Measurements from ENCODE around the gene CACNA2D4.

The CACNA2D4 gene

GRCh38 chr12:1920971-1921370, 2.5 kb upstream of the CACNA2D4 start:
- Histone ChIP-seq H3F3A (ENCODE audit: insufficient read depth, low read length) (no peaks in the 10 kb centered on the region), H3K9me3 (replicated peaks; ENCODE audit: insufficient read depth, low read length) (no peaks in the 10 kb centered on the region), H3K27ac (ENCODE audit: low read length) (no peak overlapping the region), H3K4me2 (ENCODE audit: low read depth, low read length) (no peak overlapping the region), H3K9me2 (replicated peaks; ENCODE audit: insufficient read depth, low read length) (no peaks in the 10 kb centered on the region), H3K36me3 (replicated peaks; ENCODE audit: insufficient read depth, low read length) (no peaks in the 10 kb centered on the region), H2AFZ (ENCODE audit: low read length) (no peak overlapping the region), H4K20me1 (ENCODE audit: insufficient read depth, low read length) (no peaks in the 10 kb centered on the region), H3K79me2 (ENCODE audit: low read length) (no peaks in the 10 kb centered on the region), H3K4me3 (ENCODE audit: low read length) (no peak overlapping the region), H3K27me3 (replicated peaks; ENCODE audit: insufficient read depth, low read length) (peaks cover 17% of the 10 kb centered on the region), H3K4me1 (ENCODE audit: low read length) (no peaks in the 10 kb centered on the region), H3K9ac (ENCODE audit: low read length) (no peak overlapping the region)
- no peak for TF ChIP-seq CTCF (IDR thresholded peaks at IDR 0.05; ENCODE audit: low read length)
- no peak for DNase-seq

GRCh38 chr12:1920436-1920835, 2.0 kb upstream of the CACNA2D4 start:
- no peaks in the 10 kb centered on the region for H3K9me3 ChIP-seq (replicated peaks; ENCODE audit: insufficient read depth, low read length)
- no peak overlapping the region for H3K4me3 ChIP-seq (ENCODE audit: low read length)
- no peaks in the 10 kb centered on the region for H3K9me2 ChIP-seq (replicated peaks; ENCODE audit: insufficient read depth, low read length)
- H3K79me2 ChIP-seq (ENCODE audit: low read length), result no peaks in the 10 kb centered on the region
- no peaks in the 10 kb centered on the region for H3K4me1 ChIP-seq (ENCODE audit: low read length)
- TF ChIP-seq EZH2 (optimal IDR thresholded peaks at IDR 0.05; ENCODE audit: low read depth, low read length) (no peak), EZH2phosphoT487 (IDR thresholded peaks at IDR 0.05; ENCODE audit: low read length) (no peak), CTCF (IDR thresholded peaks at IDR 0.05; ENCODE audit: low read length) (no peak)
- H3K9ac ChIP-seq (ENCODE audit: low read length), result no peak overlapping the region
- H3K27ac ChIP-seq (ENCODE audit: low read length), result no peak overlapping the region
- no peaks in the 10 kb centered on the region for H3F3A ChIP-seq (ENCODE audit: insufficient read depth, low read length)
- no peaks in the 10 kb centered on the region for H3K36me3 ChIP-seq (replicated peaks; ENCODE audit: insufficient read depth, low read length)
- H2AFZ ChIP-seq (ENCODE audit: low read length), result no peak overlapping the region
- no peak overlapping the region for H3K4me2 ChIP-seq (ENCODE audit: low read depth, low read length)
- DNase-seq, result no peak
- peaks cover 17% of the 10 kb centered on the region for H3K27me3 ChIP-seq (replicated peaks; ENCODE audit: insufficient read depth, low read length)
- H4K20me1 ChIP-seq (ENCODE audit: insufficient read depth, low read length), result no peaks in the 10 kb centered on the region

GRCh38 chr12:1919763-1920162, 1.3 kb upstream of the CACNA2D4 start:
- Histone ChIP-seq H3K9me3 (replicated peaks; ENCODE audit: insufficient read depth, low read length) (no peaks in the 10 kb centered on the region), H3K9me2 (replicated peaks; ENCODE audit: insufficient read depth, low read length) (no peaks in the 10 kb centered on the region), H3K27ac (ENCODE audit: low read length) (no peak overlapping the region), H4K20me1 (ENCODE audit: insufficient read depth, low read length) (no peaks in the 10 kb centered on the region), H3F3A (ENCODE audit: insufficient read depth, low read length) (no peaks in the 10 kb centered on the region), H3K9ac (ENCODE audit: low read length) (no peak overlapping the region), H3K79me2 (ENCODE audit: low read length) (no peaks in the 10 kb centered on the region), H2AFZ (ENCODE audit: low read length) (no peak overlapping the region), H3K4me1 (ENCODE audit: low read length) (no peaks in the 10 kb centered on the region), H3K27me3 (replicated peaks; ENCODE audit: insufficient read depth, low read length) (peaks cover 17% of the 10 kb centered on the region), H3K36me3 (replicated peaks; ENCODE audit: insufficient read depth, low read length) (no peaks in the 10 kb centered on the region), H3K4me3 (ENCODE audit: low read length) (no peak overlapping the region), H3K4me2 (ENCODE audit: low read depth, low read length) (no peak overlapping the region)
- TF ChIP-seq EZH2phosphoT487 (IDR thresholded peaks at IDR 0.05; ENCODE audit: low read length), result no peak
- no peak for TF ChIP-seq CTCF (IDR thresholded peaks at IDR 0.05; ENCODE audit: low read length)
- no peak for TF ChIP-seq EZH2 (optimal IDR thresholded peaks at IDR 0.05; ENCODE audit: low read depth, low read length)
- DNase-seq, result no peak
